ENCODE data around the gene GALNT18. TPM values are rescaled to one million over a fixed set of nuclear protein-coding genes. Genes with fewer than 3 reads are reported as not detected.
A peak's percentile ranks its signal among the peaks of the same experiment; 100 is the strongest.

The GALNT18 gene
- total RNA-seq, 1 donor from 2014 or later = 6.6 TPM

- no peaks in the 10 kb centered on the region for H3K27me3 ChIP-seq (ENCODE audit: control insufficient read depth, insufficient read depth, low read length)
- H3K36me3 ChIP-seq (ENCODE audit: control insufficient read depth, insufficient read depth, low read length) = no peaks in the 10 kb centered on the region
- H3K4me3 ChIP-seq (ENCODE audit: low read depth, low read length) = no peak overlapping the region
- peak; percentile 45 for DNase-seq (ENCODE audit: low read depth)
- no peak for TF ChIP-seq CTCF (IDR thresholded peaks at IDR 0.05; ENCODE audit: insufficient read depth, low read length, poor library complexity, severe bottlenecking)
Measured at GRCh38 chr11:11313426-11313825, 308.4 kb downstream of the GALNT18 start.

- no peak for DNase-seq (ENCODE audit: low read depth)
- no peak for TF ChIP-seq CTCF (IDR thresholded peaks at IDR 0.05; ENCODE audit: insufficient read depth, low read length, poor library complexity, severe bottlenecking)
- Histone ChIP-seq H3K36me3 (ENCODE audit: control insufficient read depth, insufficient read depth, low read length) (no peaks in the 10 kb centered on the region), H3K4me3 (ENCODE audit: low read depth, low read length) (no peak overlapping the region), H3K27me3 (ENCODE audit: control insufficient read depth, insufficient read depth, low read length) (no peaks in the 10 kb centered on the region)
Measured at GRCh38 chr11:11312738-11313137, 309.1 kb downstream of the GALNT18 start.

GRCh38 chr11:11311169-11311568 is 310.6 kb downstream of the GALNT18 start:
- TF ChIP-seq CTCF (IDR thresholded peaks at IDR 0.05; ENCODE audit: insufficient read depth, low read length, poor library complexity, severe bottlenecking) = no peak
- no peak for DNase-seq (ENCODE audit: low read depth)
- Histone ChIP-seq H3K4me3 (ENCODE audit: low read depth, low read length) (no peak overlapping the region), H3K36me3 (ENCODE audit: control insufficient read depth, insufficient read depth, low read length) (no peaks in the 10 kb centered on the region), H3K27me3 (ENCODE audit: control insufficient read depth, insufficient read depth, low read length) (no peaks in the 10 kb centered on the region)

- TF ChIP-seq CTCF (IDR thresholded peaks at IDR 0.05; ENCODE audit: insufficient read depth, low read length, poor library complexity, severe bottlenecking) = no peak
- Histone ChIP-seq H3K4me3 (ENCODE audit: low read depth, low read length) (no peak overlapping the region), H3K27me3 (ENCODE audit: control insufficient read depth, insufficient read depth, low read length) (no peaks in the 10 kb centered on the region), H3K36me3 (ENCODE audit: control insufficient read depth, insufficient read depth, low read length) (no peaks in the 10 kb centered on the region)
- no peak for DNase-seq (ENCODE audit: low read depth)
Measured at GRCh38 chr11:11309906-11310305, 311.9 kb downstream of the GALNT18 start.

- DNase-seq (ENCODE audit: low read depth) = no peak
- no peak overlapping the region for H3K4me3 ChIP-seq (ENCODE audit: low read depth, low read length)
- no peaks in the 10 kb centered on the region for H3K36me3 ChIP-seq (ENCODE audit: control insufficient read depth, insufficient read depth, low read length)
- H3K27me3 ChIP-seq (ENCODE audit: control insufficient read depth, insufficient read depth, low read length) = no peaks in the 10 kb centered on the region
- TF ChIP-seq CTCF (IDR thresholded peaks at IDR 0.05; ENCODE audit: insufficient read depth, low read length, poor library complexity, severe bottlenecking) = no peak
Measured at GRCh38 chr11:11308249-11308648, 313.6 kb downstream of the GALNT18 start.

GRCh38 chr11:11306855-11307254 is 314.9 kb downstream of the GALNT18 start:
- TF ChIP-seq CTCF (IDR thresholded peaks at IDR 0.05; ENCODE audit: insufficient read depth, low read length, poor library complexity, severe bottlenecking) = no peak
- no peak overlapping the region for H3K4me3 ChIP-seq (ENCODE audit: low read depth, low read length)
- no peaks in the 10 kb centered on the region for H3K27me3 ChIP-seq (ENCODE audit: control insufficient read depth, insufficient read depth, low read length)
- H3K36me3 ChIP-seq (ENCODE audit: control insufficient read depth, insufficient read depth, low read length) = no peaks in the 10 kb centered on the region
- no peak for DNase-seq (ENCODE audit: low read depth)
